Measurements from ENCODE around the gene KPTN.

The KPTN gene

GRCh38 chr19:47435883-47436417 lies 48.1 kb downstream of the KPTN start:
- DNase-seq (ENCODE audit: low spot score), result no peak

GRCh38 chr19:47435196-47435595 lies 48.8 kb downstream of the KPTN start:
- DNase-seq (ENCODE audit: low spot score), result no peak

GRCh38 chr19:47434088-47434487 lies 49.9 kb downstream of the KPTN start:
- no peak for DNase-seq (ENCODE audit: low spot score)

DNA sequence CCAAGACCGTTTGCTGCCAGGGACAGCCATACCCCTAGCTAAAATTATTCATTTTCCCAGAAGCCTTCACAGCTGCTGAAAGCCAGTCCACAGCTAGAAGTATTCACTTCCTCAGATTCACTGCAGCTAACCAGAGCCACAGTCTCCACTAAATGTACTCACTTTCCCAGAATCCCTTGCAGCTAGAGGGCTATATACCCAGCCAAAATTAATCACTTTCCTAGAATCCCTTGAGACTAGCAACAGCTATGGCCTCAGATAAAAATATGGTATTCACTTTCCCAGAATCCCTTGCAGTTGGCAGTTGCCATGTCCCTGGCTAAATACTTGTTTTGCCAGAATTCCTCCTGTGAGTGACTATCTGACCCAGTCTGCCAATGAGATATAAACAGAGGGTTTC lies 50.9 kb downstream of the KPTN start:
- DNase-seq (ENCODE audit: low spot score), result no peak

DNA sequence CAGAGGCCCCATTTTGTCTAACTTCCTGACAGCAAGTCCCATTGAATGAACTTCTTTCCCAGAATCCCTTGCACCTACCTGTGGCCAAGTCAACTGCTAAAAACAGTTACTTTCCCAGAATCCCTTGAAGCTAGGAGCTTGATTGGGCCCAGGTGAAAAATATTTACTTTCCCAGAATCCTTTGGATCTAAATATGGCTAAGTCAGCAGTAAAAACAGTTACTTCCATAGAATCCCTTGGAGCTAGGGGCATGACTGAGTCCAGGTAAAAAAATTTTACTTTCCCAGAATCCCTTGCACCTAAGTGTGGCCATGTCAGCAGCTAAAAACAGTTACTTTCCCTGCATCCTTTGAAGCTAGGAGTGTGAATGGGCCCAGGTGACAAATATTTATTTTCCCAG lies 51.5 kb downstream of the KPTN start:
- DNase-seq (ENCODE audit: low spot score), result no peak

DNA sequence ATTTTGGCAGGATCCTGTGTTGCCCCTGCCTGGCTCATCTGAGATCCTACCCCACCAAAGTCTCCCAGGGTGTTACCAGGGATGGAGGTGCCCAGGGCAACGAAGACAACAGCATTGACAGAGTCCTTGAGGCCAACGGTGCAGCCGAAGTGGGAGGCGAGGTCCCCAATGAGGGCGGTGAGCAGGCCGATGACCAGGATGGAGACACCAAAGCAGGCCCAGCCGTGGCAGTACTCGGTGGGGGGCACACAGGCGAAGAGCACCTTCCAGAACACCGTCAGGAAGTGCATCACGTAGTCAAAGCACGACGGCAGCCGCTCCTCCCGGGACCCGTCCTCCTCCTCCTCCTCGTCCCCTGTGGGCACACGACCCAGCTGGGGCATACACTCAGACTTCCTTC lies 51.9 kb downstream of the KPTN start:
- DNase-seq (ENCODE audit: low spot score), result no peak

DNA sequence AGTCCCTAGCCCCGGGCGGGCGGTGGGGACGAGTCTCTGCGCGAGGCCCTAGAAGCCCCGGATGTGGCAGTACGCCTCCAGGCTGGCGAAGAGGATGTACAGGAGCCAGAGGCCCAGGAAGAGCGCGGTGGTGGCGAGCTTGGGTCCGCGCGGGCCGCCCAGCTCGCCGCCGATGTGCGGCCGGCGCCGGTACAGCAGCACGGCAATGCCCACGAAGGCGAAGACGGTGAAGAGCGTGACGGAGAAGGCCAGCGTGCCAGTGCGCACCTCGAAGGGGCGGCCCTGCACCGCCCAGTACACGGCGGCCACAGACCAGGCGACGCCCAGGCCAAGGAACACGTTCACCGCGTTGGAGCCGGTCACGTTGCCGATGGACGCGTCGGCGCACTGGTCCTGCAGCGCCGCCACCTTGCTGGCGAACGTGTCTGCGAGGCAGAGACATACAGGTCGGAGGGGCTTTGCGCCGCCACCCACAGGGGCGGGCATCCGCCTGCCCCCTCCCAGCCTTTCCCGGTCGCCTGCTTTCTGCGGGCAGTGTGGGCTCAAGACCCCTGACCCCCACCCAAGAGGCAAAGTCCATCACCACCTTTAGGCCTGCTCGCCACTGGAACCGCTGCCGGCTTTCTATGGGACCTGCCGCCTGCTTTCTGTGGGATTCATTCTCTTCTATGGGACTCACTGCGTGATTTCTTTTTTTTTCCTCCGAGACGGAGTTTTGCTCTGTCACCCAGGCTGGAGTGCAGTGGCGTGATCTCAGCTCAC lies 53.8 kb downstream of the KPTN start:
- DNase-seq (ENCODE audit: low spot score), result peak; percentile 41

DNA sequence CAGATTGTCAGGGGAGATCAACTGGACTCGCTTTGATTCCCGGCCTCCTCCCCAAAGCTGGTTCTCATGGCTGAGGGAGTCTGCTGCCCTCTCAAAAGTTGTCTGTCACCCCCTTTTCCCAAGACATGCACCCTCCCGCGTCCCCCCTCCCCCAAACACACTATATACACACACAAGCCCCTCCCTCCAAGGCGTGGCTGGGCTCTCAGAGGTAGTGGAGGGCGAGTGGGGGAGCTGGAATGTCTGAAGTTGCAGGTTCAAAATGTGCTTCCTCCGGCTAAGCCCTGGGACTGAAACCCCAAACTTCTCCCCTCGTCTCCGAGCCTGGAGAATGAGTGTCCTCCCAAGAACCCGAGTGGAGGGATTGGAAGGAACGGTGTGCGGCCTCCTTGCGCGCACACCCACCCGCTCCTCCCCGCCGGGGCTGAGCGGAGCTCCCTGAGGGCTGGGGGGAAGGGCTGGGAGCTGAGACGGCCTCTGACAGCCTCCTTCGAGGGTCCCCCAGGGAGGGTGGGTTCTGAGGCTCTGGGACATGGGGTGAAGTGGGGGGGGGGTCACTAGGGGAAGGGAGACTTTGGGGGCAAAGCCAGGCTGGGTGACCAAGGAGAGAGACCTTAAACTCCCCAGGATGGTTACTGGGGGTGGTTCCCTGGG lies 54.8 kb downstream of the KPTN start:
- DNase-seq (ENCODE audit: low spot score), result no peak

GRCh38 chr19:47428177-47428894 lies 55.7 kb downstream of the KPTN start:
- peak; percentile 98 for DNase-seq (ENCODE audit: low spot score)

GRCh38 chr19:47427241-47428176 lies 56.5 kb downstream of the KPTN start:
- peak; percentile 74 for DNase-seq (ENCODE audit: low spot score)
